ENCODE results near the gene MYOM1.

- TF ChIP-seq CTCF (IDR thresholded peaks at IDR 0.05; ENCODE audit: low read depth, low read length) (no peak), EZH2phosphoT487 (IDR thresholded peaks at IDR 0.05; ENCODE audit: low read depth) (no peak)
Observed at GRCh38 chr18:3025544-3025943, 194.2 kb downstream of the MYOM1 start.

Data from OCI-LY3 (cell line).